NCI-H2227 treated with DMSO at 0.1 percent for 48 hours (cell line): Measurements from ENCODE around the gene TEX38.
"Not testable (repeated sequence)": the region's sequence is repeated elsewhere in the genome, so short reads cannot be mapped to it uniquely, and the experiment has no call there.

Source experiments
- DNase-seq: peaks from one replicate; lab custom pipeline; 2025; lab: John Stamatoyannopoulos, UW

Gene TEX38

DNA sequence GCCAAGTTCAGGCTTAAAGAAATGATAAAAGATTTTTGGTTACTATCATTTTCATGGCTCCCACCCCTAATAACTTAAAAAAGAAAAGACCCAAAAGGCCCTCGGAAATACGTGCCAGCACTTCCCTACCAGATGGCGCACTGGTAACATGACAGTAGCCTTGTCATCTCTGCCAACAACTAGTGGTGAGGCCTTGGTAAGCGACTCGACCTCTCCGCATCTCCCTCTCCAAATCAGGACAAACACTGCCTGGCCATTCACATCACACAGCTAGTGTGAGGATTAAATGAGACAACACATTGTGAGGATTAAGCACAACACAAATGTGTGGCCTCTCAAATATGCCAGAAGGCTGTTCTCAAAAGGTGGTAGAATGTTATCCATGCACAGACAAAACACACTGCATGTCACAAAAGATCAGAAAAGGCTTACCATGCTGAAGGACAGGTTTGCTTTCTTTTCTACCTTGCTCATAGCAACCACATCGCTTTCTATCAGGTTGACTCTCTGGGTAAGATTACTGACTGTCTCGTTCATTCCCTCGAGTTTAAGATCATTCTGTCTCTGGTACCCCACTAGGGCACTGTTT is 16.4 kb downstream of the TEX38 start:
- DNase-seq = no peak

- no peak for DNase-seq
These were observed 17.7 kb downstream of the TEX38 start for GRCh38 chr1:46689356-46689755.

- no peak for DNase-seq
These were observed 18.2 kb downstream of the TEX38 start for GRCh38 chr1:46689897-46690296.

DNA sequence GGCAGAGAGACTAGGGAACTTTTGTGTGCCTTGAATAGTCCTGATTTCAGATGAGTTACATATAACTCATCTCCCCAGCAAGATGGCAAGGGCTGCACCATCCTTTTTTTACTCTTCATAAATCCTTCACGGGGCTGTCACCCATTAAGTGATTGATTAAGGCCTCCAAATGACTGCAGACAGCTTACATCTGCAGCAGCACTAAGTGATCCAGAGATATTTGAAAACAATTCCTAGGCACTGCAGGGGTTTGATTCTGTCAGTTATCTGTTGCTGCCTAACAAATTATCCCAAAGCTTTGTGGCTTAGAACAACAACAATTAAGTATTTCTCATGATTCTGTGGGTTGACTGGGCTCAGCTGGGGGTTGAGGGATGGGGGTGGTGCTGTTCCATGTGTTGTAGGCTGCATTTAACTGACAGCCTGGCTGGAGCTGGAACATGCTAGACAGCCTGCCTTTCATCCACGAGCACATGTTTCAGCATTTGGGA is 19.3 kb downstream of the TEX38 start:
- DNase-seq = peak; percentile 58

GRCh38 chr1:46691997-46692790 is 20.5 kb downstream of the TEX38 start:
- no peak for DNase-seq

DNA sequence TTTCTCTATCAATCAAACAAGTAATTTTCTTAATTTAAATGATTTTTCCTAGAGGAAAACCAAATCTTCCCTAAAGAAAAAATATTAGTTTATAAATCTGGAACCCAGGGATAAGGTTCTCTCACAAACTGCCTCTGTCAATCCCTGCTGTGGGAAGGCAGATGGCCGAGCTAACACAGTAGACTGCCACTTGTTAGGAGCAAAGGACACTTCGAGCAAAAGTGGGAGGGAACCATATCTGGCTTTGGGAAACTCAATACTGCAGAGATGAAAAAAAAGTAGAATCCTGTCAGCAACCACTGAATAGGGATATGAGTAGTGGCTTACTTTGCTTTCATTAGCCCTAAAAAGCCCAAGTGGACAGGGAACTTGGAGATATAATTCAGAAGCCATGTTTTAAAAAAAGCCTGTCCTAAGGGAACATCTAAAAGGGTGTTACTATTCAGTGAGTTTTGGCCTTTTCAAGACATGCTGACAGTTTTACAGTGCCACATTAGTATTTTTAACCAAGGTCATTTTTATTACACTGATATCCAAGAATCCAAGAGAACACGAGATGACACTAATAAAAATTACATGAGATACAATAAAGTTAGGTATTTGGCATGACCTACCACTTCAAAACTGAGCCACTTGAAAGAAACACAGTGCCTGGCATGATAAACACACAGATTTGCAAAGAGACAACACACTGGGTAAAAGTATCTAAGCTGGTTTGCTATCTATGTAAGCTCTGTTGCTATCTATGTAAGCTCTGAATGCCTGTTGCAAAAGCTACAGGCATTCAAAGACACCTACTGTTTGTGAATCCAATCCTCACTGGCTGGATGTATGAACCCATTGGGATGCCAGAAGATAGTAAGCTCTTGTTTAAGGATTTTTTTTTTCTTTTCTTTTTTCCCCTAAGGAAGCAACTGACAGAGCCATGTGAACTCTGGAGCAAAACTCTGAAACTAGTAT is 21.4 kb downstream of the TEX38 start:
- no peak for DNase-seq

- not testable (repeated sequence) for DNase-seq
These were observed 23.0 kb downstream of the TEX38 start for GRCh38 chr1:46694676-46695075.

DNA sequence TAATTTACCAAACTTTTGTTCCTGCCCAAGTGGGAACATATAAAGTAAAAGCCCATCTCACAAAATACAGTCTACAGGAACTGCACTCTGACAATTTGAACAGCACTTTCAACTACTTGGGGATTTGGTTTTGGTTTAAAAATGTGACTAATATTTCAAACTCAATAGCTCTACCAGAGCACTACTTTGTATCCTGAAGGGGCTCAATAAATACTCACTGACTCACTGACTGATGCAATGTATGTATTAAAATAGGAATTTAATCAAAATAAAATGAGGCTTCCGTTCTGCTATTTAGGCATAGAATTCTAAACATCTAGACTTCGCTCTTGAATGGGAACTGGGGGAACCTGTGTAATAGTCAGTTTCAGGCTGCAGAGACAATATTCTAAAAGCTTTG is 25.4 kb downstream of the TEX38 start:
- DNase-seq = no peak

- DNase-seq = no peak
These were observed 28.0 kb downstream of the TEX38 start for GRCh38 chr1:46699666-46700065.

DNA sequence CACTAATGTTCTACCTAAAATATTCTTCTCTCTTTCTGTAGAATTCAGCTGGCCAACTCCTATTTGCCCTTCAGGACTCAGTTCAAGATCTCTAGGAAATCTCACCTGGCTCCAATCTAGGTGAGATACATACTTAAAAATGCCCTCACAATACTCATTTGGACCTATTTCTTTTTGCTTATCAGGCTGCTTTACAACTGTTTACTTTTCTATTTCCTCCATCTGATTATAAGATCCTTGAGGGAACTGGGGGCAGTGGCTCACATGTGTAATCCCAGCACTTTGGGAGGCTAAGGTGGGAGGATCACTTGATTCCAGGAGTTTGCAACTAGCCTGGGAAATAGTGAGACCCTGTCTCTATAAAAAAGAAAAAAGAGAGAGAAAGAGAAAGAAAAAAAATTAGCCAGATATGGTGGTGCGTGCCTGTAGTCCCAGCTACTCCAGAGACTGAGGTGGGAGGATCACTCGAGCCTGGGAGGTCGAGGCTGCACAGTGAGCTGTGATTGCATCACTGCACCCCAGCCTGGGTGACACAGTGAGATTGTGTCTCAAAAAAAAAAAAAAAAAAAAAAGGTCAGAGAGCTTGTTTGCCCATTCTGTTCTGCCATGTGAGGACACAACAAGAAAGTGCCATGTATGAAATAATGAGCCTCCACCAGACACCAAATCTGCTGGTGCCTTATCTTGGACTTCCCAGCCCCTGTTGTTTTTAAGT is 32.4 kb downstream of the TEX38 start:
- DNase-seq = no peak

DNA sequence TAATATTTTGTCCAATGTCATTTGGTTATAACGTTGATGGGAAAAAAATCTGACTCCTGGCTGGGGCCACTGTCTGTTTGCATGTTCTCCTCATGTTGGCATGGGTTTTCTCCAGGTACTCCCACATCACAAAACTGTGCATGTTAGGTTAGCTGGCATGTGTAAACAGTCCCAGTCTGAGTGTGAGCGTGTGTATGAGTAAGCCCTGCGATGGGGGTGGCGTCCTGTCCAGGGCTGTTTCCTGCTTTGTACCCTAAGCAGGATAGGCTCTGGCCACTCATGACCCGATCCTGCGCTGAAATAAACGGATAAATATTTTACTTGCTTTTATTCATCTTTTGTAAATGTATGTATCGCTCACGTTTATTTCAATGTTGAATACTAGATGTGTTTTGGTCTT is 33.8 kb downstream of the TEX38 start:
- no peak for DNase-seq

DNA sequence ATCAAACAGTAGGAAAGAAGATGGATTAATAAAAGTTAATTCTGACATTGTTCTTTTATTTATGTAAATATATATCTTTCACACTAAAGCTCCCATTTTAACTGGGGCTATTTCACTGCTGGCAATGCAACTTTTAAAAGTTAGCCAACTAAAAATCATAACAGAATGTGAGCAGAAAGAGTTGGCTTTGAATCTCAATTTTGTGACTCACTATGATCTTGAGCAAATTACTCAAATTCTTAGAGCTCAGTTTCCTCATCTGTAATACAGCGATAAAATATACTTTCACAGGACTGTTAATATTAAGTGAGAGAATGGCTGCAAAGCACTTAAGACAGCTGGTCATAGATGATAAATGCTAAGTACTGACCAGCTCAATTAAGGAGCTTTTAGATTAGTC is 36.5 kb downstream of the TEX38 start:
- DNase-seq = no peak

DNA sequence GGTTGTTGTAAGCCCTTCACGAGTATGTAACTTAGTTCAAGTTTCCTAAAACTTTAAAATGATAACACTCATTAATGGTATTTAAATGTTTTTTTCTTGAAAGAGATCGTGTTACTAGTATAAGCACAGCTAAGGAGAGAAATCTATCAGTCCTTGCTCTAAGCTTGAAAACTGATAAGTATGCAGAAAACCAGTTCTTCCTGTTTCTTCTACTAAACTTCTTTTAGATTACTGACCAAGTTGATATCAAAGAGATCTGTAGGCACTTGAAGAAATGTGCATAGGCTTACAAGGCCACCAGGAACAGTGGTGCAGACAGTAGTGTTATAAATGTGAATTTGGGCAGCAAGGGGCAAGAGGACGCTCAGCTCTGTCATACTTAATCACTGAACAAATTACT is 43.3 kb downstream of the TEX38 start:
- no peak for DNase-seq

DNA sequence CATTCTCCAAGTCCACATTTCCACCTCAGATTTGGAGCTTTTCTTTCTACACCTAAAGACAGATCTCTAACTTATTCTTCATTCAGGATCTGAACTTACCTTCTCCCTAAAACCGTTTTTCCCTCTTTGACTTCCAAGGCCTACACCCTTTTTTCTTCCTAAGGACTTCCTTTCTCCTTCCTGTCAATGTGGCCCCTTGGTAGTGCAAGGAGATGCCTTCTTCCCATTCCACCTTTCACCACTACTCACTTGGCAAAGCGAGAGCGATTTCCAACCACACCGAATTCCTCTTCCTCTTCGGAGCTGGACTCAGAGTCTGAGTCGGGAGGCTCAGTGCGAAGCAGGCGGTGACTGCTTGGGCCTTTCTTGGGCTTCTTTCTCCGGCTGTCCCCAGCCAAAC is 46.0 kb downstream of the TEX38 start:
- DNase-seq = no peak

DNA sequence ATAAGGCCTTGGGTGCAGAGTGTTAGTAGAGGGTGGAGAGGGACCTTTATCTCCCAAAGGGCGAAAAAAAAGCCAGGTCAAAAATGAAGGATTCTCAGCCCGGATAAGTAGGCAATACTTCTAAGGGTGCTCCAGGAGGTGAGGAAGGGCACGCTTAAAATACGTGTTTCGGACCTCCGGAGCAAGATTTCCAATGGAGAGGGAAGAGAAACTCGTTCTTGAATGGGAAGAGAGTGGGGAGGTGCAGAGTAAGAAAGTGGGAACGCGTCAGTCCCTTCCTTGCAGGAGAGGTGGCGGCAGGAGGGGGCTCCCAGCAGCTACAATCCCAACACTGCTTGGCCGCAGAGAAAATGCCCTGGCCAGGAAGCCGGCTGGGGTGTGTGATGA is 46.7 kb downstream of the TEX38 start:
- DNase-seq = no peak

DNA sequence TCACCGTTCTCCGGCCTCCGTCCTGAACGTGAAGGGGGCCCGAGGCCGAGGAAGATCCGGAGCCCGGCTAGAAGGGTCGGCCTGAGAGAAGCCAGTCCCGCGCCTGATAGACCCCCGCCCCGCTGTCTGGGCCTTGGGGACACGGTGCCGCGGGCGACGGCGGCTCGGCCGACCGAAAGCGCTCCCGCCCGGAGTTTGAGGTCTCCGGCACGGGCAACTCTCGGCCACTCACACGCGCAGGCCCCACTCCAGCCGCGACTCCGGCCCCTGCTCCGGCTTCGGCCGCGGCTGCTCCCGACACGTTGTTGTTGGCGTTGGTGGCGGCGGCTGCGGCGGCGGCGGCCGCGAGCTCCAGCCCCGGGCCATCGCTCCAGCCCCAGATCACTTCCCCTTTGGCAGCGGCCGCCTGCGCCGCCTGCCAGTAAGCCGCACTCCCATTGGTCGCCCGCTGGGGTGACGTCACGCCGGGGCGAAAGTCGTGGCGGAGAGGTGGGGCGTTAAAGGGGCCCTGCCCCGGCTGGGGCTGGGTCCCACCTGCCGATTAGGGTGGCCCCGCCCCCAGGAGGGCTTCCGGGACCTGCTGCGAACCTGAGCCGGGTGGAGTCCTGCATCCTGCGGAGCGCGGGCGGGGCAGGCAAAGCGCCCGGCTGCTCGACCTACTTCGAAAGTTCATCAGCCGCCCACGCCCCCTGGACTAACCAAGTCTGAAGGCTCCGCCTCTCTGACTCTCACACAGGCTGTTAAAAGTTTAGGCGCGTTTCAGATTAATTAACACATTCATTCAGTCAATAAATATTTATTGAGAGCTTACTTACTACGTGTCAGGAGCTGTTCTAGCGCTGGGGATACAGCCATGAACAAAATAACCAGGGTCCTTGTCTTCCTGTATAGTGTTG is 47.3 kb downstream of the TEX38 start, which contains the start of gene EFCAB14:
Gene EFCAB14, minus strand, starts transcription at position 388 of the 896 bp plus-strand sequence. CDS start 1,027 bp downstream, outside the sequence.
- DNase-seq = peak; percentile 84

DNA sequence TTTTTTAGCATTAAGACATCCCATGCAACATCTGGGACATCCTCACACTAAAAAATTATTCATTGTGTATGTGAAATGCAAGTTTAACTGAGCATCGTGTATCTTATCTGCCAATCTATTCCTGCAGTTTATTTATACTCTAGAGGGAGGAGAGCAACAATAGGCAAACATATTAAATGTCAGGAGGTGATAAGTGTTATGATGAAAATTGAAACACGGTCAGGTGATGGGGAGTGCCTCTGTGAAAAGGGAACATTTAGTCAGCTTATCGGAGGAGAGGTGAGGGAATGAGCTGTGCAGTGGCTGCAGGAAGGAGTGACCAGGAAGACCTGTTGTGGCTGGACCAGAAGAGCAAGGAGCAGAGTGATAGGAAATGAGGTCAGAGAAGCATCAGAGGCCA is 48.0 kb downstream of the TEX38 start:
- peak; percentile 38 for DNase-seq

- DNase-seq = not testable (repeated sequence)
These were observed 48.7 kb downstream of the TEX38 start for GRCh38 chr1:46720319-46720718.

GRCh38 chr1:46721204-46721603 is 49.5 kb downstream of the TEX38 start:
- no peak for DNase-seq

- DNase-seq = no peak
These were observed 50.1 kb downstream of the TEX38 start for GRCh38 chr1:46721686-46722205.
